ENCODE data around the gene ANO1. TPM values are rescaled to one million over a fixed set of nuclear protein-coding genes. Genes with fewer than 3 reads are reported as not detected.

Gene ANO1
- total and polyA plus RNA-seq, 2 of the 8 experiments (the other 6 are each of a cell fraction or from before 2014, with no cell fraction given), result 4.7 to 5.0 TPM

GRCh38 chr11:70067591-70068341 lies 10.4 kb upstream of the ANO1 start:
- Histone ChIP-seq H3K79me2 (ENCODE audit: control insufficient read depth in 1 of 2, insufficient read depth in 2 of 2, low read length in 2 of 2) (no peaks in the 10 kb centered on the region), H2BK12ac (ENCODE audit: low read depth, low read length) (no peak overlapping the region; the same call in 1 of the 2 replicates), H3K23me2 (ENCODE audit: low read depth, low read length) (0 out of 2 replicates have a peak, but pooled peaks cover under 1% of the 10 kb centered on the region), H3K27ac (ENCODE audit: low read depth, low read length) (no peak overlapping the region), H3K27me3 (replicated peaks in 1 of 4; ENCODE audit: control insufficient read depth in 3 of 4, extremely low read depth in 1 of 4, insufficient read depth in 3 of 4, low read length in 3 of 4) (peaks cover 0 to 7% (median 0%) of the 10 kb centered on the region in 4 experiments; a peak in 1 of 7 replicates), H3K18ac (ENCODE audit: extremely low read depth, low read length) (no peak overlapping the region), H3K4ac (replicated peaks; ENCODE audit: insufficient read length, low read depth, low read length) (no peak overlapping the region), H2BK15ac (ENCODE audit: low read length) (no peak overlapping the region), H3K56ac (replicated peaks; ENCODE audit: insufficient read length, low read depth, low read length) (no peak overlapping the region), H3K23ac (ENCODE audit: insufficient read length) (no peak overlapping the region), H4K5ac (ENCODE audit: insufficient read length, low read depth, low read length) (no peak overlapping the region), H4K20me1 (replicated peaks in 1 of 2; ENCODE audit: control insufficient read depth in 1 of 2, insufficient read depth in 2 of 2, low read length in 2 of 2) (no peaks in the 10 kb centered on the region), H2AK5ac (ENCODE audit: low read depth, low read length) (no peak overlapping the region), H2BK5ac (ENCODE audit: low read depth, low read length) (no peak overlapping the region), H2BK120ac (replicated peaks; ENCODE audit: low read depth, low read length) (no peak overlapping the region), H3K14ac (ENCODE audit: insufficient read length) (no peak overlapping the region), H3K4me1 (replicated peaks in 1 of 4; ENCODE audit: control insufficient read depth in 3 of 4, insufficient read depth in 4 of 4, low read length in 3 of 4) (peaks cover 11 to 35% (median 13%) of the 10 kb centered on the region in 4 experiments), H2BK20ac (ENCODE audit: low read length) (no peak overlapping the region), H3K9me3 (ENCODE audit: insufficient read depth in 2 of 2, low read depth in 1 of 2, low read length in 1 of 2) (no peaks in the 10 kb centered on the region), H3K79me1 (ENCODE audit: low read depth, low read length) (no peaks in the 10 kb centered on the region), H4K8ac (ENCODE audit: extremely low read depth, insufficient read depth, low read length) (no peak overlapping the region; the same call in 1 of the 2 replicates), H4K91ac (replicated peaks; ENCODE audit: insufficient read length, low read length) (no peak overlapping the region), H2AFZ (ENCODE audit: low read length) (no peak overlapping the region), H3K4me3 (ENCODE audit: extremely low read depth in 1 of 4, insufficient read depth in 2 of 4, low read depth in 3 of 4, low read length in 4 of 4) (no peak overlapping the region), H3K4me2 (ENCODE audit: insufficient read depth in 1 of 2, low read depth in 2 of 2, low read length in 2 of 2) (peak overlapping the region; percentile 2 to 30; a peak in 2 of 4 replicates), H3K9ac (replicated peaks in 1 of 4; ENCODE audit: extremely low read depth in 1 of 4, low read depth in 3 of 4, low read length in 3 of 4) (no peak overlapping the region), H3K36me3 (ENCODE audit: control insufficient read depth in 2 of 4, insufficient read depth in 4 of 4, low read length in 3 of 4) (no peaks in the 10 kb centered on the region)
- FAIRE-seq (peak; percentile 68), DNase-seq (ENCODE audit: low read depth in 1 of 2, low spot score in 2 of 2) (peak in 1 of 2 experiments; percentile 50)
- WGBS, 2 experiments (ENCODE audit: extremely low coverage in 1 of 2, insufficient coverage in 1 of 2, insufficient read length in 1 of 2, insufficient replicate concordance in 2 of 2, low coverage in 1 of 2, low lambda C conversion rate in 2 of 2, missing lambda C conversion rate in 1 of 2), result 65% methylated on average over 18 of the region's 20 CpGs; no CpG with 5 or more reads in 1 of the 2 experiments
- POLR2A ChIA-PET (ENCODE audit: partially characterized antibody), result interaction anchor here (0.9 kb wide), 1 partner anchor 11 kb away, joined by 3 read pairs; no protein-coding TSS in a partner anchor
- CTCF ChIA-PET (ENCODE audit: partially characterized antibody), result interaction anchor here (1.0 to 11.2 kb wide), 11 partner anchors 12 to 154 kb away, joined by 3 to 103 read pairs (median 6); no protein-coding TSS in a partner anchor
- TF ChIP-seq SP4 (IDR thresholded peaks at IDR 0.05; ENCODE audit: low read length), result no peak
- peak; percentile 42; the same call in 1 of the 2 replicates for TF ChIP-seq SP1 (IDR thresholded peaks at IDR 0.05; ENCODE audit: low read depth, low read length)
- TF ChIP-seq EGR1 (IDR thresholded peaks at IDR 0.05; ENCODE audit: borderline replicate concordance, low read depth, low read length), result peak; percentile 24; the same call in 1 of the 2 replicates
- TF ChIP-seq CBX5 (IDR thresholded peaks at IDR 0.05; ENCODE audit: low read depth, low read length), result no peak
- TF ChIP-seq RAD21 (IDR thresholded peaks at IDR 0.05 in 1 of 2, conservative IDR thresholded peaks at IDR 0.05 in 1 of 2; ENCODE audit: low read depth in 2 of 2, low read length in 2 of 2), result peak; percentile 33 to 48; a peak in 3 of 4 replicates
- 0 out of 2 replicates have a peak, but pooled peaks have one; percentile 4 for TF ChIP-seq KDM1A (IDR thresholded peaks at IDR 0.05; ENCODE audit: borderline replicate concordance, low read length)
- no peak for TF ChIP-seq CTBP2 (IDR thresholded peaks at IDR 0.05; ENCODE audit: borderline replicate concordance, insufficient read depth, insufficient read length, low read length)
- no peak for TF ChIP-seq POLR2A (IDR thresholded peaks at IDR 0.05; ENCODE audit: control extremely low read depth in 1 of 2, low read depth in 2 of 2, low read length in 2 of 2)
- peak in 1 of 3 experiments; percentile 30; a peak in 2 of 4 replicates for TF ChIP-seq CTCF (IDR thresholded peaks at IDR 0.05; ENCODE audit: control extremely low read depth in 1 of 3, insufficient read depth in 1 of 3, low read depth in 1 of 3, low read length in 3 of 3)
